ENCODE measurements around the gene UBE2V1. TPM values are rescaled to one million over a fixed set of nuclear protein-coding genes. Genes with fewer than 3 reads are reported as not detected.
A peak's percentile ranks its signal among the peaks of the same experiment; 100 is the strongest.

The UBE2V1 gene
- total and polyA plus RNA-seq, 10 of the 15 experiments (the other 5 are each of a cell fraction or from before 2014, with no cell fraction given), result 51.8 to 219 (median 141) TPM

DNA sequence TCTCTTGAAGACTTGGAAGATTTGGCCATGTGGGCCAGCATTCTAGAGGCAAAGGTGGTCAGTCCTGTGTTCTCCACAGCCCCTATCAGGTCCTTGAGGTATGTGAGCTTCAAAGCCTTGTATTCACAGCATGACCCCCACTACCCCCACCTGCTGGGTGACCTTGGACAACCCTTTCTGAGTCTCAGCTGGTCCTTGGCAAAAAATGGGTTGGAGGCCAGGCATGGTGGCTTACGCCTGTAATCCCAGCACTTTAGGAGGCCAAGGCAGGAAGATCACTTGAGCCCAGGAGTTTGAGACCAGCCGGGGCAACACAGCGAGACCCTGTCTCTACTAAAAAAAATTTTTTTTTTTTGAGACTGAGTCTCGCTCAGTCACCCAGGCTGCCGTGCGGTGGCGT lies 42.6 kb downstream of the UBE2V1 start:
- Histone ChIP-seq H3K79me2 (ENCODE audit: control insufficient read depth, insufficient read depth, low read length) (no peaks in the 10 kb centered on the region), H3K9me3 (replicated peaks; ENCODE audit: control insufficient read depth, insufficient read depth, low read length) (no peaks in the 10 kb centered on the region), H3K4me3 (no peak overlapping the region), H3K27me3 (replicated peaks in 1 of 2; ENCODE audit: control insufficient read depth in 2 of 2, insufficient read depth in 2 of 2, low read length in 1 of 2) (no peaks in the 10 kb centered on the region), H4K20me1 (ENCODE audit: control insufficient read depth, insufficient read depth) (no peaks in the 10 kb centered on the region), H3K4me2 (ENCODE audit: control insufficient read depth, insufficient read depth) (no peak overlapping the region), H3K9ac (ENCODE audit: control insufficient read depth, insufficient read depth, low read length) (no peak overlapping the region), H3K27ac (ENCODE audit: control insufficient read depth, insufficient read depth) (no peak overlapping the region), H2AFZ (ENCODE audit: control insufficient read depth, low read depth, low read length) (no peak overlapping the region), H3K4me1 (ENCODE audit: control insufficient read depth, insufficient read depth, low read length) (peaks cover 5% of the 10 kb centered on the region), H3K36me3 (ENCODE audit: control insufficient read depth in 2 of 2, insufficient read depth in 2 of 2, low read length in 1 of 2) (no peaks in the 10 kb centered on the region)
- no TSS peak for BruUV-seq (replicated peaks)
- ChIA-PET RAD21 (ENCODE audit: unreplicated experiment) (interaction anchor here (1.1 to 9.0 kb wide), 14 partner anchors 9 to 529 kb away, joined by 3 to 234 read pairs (median 9); partner anchors contain the start of gene SNAI1), CTCF (interaction anchor here (0.6 to 10.1 kb wide), 24 partner anchors 8 to 352 kb away, joined by 3 to 369 read pairs (median 13); partner anchors contain the start of genes PEDS1, RNF114, SNAI1 and UBE2V1), POLR2A (interaction anchor here (1.2 kb wide), 1 partner anchor 82 kb away, joined by 3 read pairs; no protein-coding TSS in a partner anchor), SMC1A (ENCODE audit: uncharacterized antibody, unreplicated experiment) (interaction anchor here (0.8 to 5.8 kb wide), 13 partner anchors 13 to 132 kb away, joined by 3 to 93 read pairs (median 6); partner anchors contain the start of gene SNAI1)
- 84% methylated on average over 7 of the region's 7 CpGs for WGBS (ENCODE audit: insufficient coverage, insufficient replicate concordance, low lambda C conversion rate, missing lambda C conversion rate)
- no peak for FAIRE-seq
- intact Hi-C loops (cut with micrococcal nuclease; ENCODE audit: unreplicated experiment) (loop anchor here (5.0 kb wide), 1 partner anchor 97 kb away; no protein-coding TSS in a partner anchor), in situ Hi-C loops (cut with MboI) (loop anchor here (5.0 kb wide), 1 partner anchor 88 kb away; the partner anchor contains the start of gene SNAI1)
- ATAC-seq, result no peak
- no peak for DNase-seq (ENCODE audit: low read depth, low spot score)
- no peak for TF ChIP-seq WRNIP1 (IDR thresholded peaks at IDR 0.05; ENCODE audit: borderline replicate concordance, low read depth, low read length)
- TF ChIP-seq, protein P1, sequence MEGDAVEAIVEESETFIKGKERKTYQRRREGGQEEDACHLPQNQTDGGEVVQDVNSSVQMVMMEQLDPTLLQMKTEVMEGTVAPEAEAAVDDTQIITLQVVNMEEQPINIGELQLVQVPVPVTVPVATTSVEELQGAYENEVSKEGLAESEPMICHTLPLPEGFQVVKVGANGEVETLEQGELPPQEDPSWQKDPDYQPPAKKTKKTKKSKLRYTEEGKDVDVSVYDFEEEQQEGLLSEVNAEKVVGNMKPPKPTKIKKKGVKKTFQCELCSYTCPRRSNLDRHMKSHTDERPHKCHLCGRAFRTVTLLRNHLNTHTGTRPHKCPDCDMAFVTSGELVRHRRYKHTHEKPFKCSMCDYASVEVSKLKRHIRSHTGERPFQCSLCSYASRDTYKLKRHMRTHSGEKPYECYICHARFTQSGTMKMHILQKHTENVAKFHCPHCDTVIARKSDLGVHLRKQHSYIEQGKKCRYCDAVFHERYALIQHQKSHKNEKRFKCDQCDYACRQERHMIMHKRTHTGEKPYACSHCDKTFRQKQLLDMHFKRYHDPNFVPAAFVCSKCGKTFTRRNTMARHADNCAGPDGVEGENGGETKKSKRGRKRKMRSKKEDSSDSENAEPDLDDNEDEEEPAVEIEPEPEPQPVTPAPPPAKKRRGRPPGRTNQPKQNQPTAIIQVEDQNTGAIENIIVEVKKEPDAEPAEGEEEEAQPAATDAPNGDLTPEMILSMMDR (IDR thresholded peaks at IDR 0.05 in 2 of 3, conservative IDR thresholded peaks at IDR 0.05 in 1 of 3; ENCODE audit: control insufficient read depth in 2 of 3, extremely low read depth in 1 of 3, insufficient read depth in 1 of 3, low read depth in 3 of 3, low read length in 3 of 3), result peak in 1 of 3 experiments; percentile 6; a peak in 1 of 6 replicates

Measured in GM12878 (cell line).